ENCODE measurements around the gene NECTIN4. TPM values are rescaled to one million over a fixed set of nuclear protein-coding genes. Genes with fewer than 3 reads are reported as not detected.
"Not testable (repeated sequence)": the region's sequence is repeated elsewhere in the genome, so short reads cannot be mapped to it uniquely, and the experiment has no call there.

NECTIN4 gene
- total and polyA plus RNA-seq, 3 donors from 2014 or later, result 0.63 to 1.3 (median 1.2) TPM

GRCh38 chr1:161070761-161071160 lies 18.6 kb downstream of the NECTIN4 start:
- H3K36me3 ChIP-seq (ENCODE audit: low read depth, missing control alignments), result no peaks in the 10 kb centered on the region
- H3K27me3 ChIP-seq, result no peaks in the 10 kb centered on the region
- 89 to 94% methylated on average over 4 of the region's 4 CpGs for WGBS, 2 donors
- no peaks in the 10 kb centered on the region for H3K4me1 ChIP-seq
- no peak overlapping the region for H3K27ac ChIP-seq
- TF ChIP-seq CTCF (IDR thresholded peaks at IDR 0.05) (no peak), POLR2A (IDR thresholded peaks at IDR 0.05) (no peak)
- intact Hi-C loops (cut with DNase I; ENCODE audit: low total_unique reads), result no loop called here
- no peak overlapping the region for H3K4me3 ChIP-seq
- DNase-seq, result no peak
- no peaks in the 10 kb centered on the region for H3K9me3 ChIP-seq

DNA sequence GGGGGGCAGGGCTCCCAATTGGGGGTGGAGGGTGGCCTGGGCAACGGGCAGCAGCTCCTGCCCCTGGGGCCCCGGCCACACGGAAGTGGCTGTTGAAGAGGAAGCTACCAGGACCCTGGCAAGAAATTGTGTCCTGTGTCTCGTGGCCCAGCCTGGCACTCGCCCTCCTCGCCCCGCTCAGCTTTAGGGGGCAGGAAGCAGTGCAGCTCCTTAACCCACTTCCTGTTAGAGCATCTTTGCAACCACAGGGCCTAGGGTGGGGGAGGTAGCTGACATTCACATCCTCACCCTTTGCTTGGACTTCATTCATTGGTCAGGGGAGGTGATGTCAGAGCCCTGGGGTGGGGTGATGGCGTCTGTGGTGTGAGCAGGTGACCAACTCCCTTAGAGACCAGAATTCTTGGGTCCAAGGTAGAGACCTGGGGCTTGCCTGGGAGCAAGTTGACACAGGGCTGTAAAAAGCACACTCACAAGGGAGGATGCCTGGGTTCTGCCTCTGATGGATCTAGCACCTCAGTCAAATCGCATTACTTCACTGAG lies 19.6 kb downstream of the NECTIN4 start, which contains the start of gene ARHGAP30:
Gene ARHGAP30 (minus strand): TSS at position 161 of the 540 bp plus-strand sequence. CDS start 267 bp downstream, outside the sequence.
- Histone ChIP-seq H3K4me3 (no peak within 1 kb of the TSS), H3K27me3 (no peaks in the 10 kb centered on the region), H3K36me3 (ENCODE audit: low read depth, missing control alignments) (no peaks in the 10 kb centered on the region), H3K4me1 (no peaks in the 10 kb centered on the region), H3K27ac (no peak within 1 kb of the TSS), H3K9me3 (no peaks in the 10 kb centered on the region)
- 75 to 91% methylated on average over 9 of the region's 9 CpGs for WGBS, 2 donors
- TF ChIP-seq CTCF (IDR thresholded peaks at IDR 0.05) (no peak), POLR2A (IDR thresholded peaks at IDR 0.05) (no peak)
- peak; percentile 45 for DNase-seq
- intact Hi-C loops (cut with DNase I; ENCODE audit: low total_unique reads), result no loop called here

DNA sequence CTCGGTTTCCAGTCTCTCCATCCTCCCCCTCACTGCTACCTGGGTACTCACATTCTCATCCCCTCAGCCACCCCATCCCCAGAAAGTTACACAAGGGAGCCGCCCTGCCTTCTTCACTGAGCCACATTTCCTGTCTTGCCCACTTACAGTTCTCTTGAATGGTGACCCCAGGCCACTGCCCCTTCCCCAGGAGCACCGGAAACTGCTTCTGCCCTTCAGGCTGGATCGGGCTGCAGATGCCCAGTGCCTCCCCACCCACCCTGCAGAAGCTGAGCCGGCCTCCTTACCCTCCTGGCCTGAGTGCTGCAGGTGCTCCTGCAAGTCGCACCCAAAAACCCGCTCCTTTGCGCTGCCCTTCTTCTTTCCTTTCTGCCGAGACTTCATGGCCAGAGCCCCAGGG lies 20.1 kb downstream of the NECTIN4 start:
- WGBS, 2 donors, result 76 to 91% methylated on average over 7 to 9 of the region's 9 CpGs
- intact Hi-C loops (cut with DNase I; ENCODE audit: low total_unique reads), result no loop called here
- Histone ChIP-seq H3K36me3 (ENCODE audit: low read depth, missing control alignments) (no peaks in the 10 kb centered on the region), H3K27me3 (no peaks in the 10 kb centered on the region), H3K9me3 (no peaks in the 10 kb centered on the region), H3K27ac (no peak overlapping the region), H3K4me1 (no peaks in the 10 kb centered on the region), H3K4me3 (no peak overlapping the region)
- no peak for TF ChIP-seq POLR2A (IDR thresholded peaks at IDR 0.05)
- no peak for TF ChIP-seq CTCF (IDR thresholded peaks at IDR 0.05)
- DNase-seq, result no peak

- intact Hi-C loops (cut with DNase I; ENCODE audit: low total_unique reads), result no loop called here
- no peaks in the 10 kb centered on the region for H3K27me3 ChIP-seq
- no peak overlapping the region for H3K27ac ChIP-seq
- no peak for TF ChIP-seq POLR2A (IDR thresholded peaks at IDR 0.05)
- no peak overlapping the region for H3K4me3 ChIP-seq
- WGBS, 2 donors, result 70 to 73% methylated on average over 10 of the region's 10 CpGs
- no peaks in the 10 kb centered on the region for H3K4me1 ChIP-seq
- H3K36me3 ChIP-seq (ENCODE audit: low read depth, missing control alignments), result no peaks in the 10 kb centered on the region
- H3K9me3 ChIP-seq, result no peaks in the 10 kb centered on the region
- DNase-seq, result peak; percentile 38
Measured at GRCh38 chr1:161068306-161069234, 20.8 kb downstream of the NECTIN4 start.

- Histone ChIP-seq H3K27me3 (no peaks in the 10 kb centered on the region), H3K4me1 (no peaks in the 10 kb centered on the region), H3K4me3 (no peak overlapping the region), H3K9me3 (no peaks in the 10 kb centered on the region), H3K27ac (no peak overlapping the region), H3K36me3 (ENCODE audit: low read depth, missing control alignments) (no peaks in the 10 kb centered on the region)
- WGBS, 2 donors, result 58 to 78% methylated on average over 3 of the region's 3 CpGs
- intact Hi-C loops (cut with DNase I; ENCODE audit: low total_unique reads), result no loop called here
- TF ChIP-seq POLR2A (IDR thresholded peaks at IDR 0.05) (no peak), CTCF (IDR thresholded peaks at IDR 0.05) (no peak)
- DNase-seq, result no peak
Measured at GRCh38 chr1:161066694-161067093, 22.7 kb downstream of the NECTIN4 start.

DNA sequence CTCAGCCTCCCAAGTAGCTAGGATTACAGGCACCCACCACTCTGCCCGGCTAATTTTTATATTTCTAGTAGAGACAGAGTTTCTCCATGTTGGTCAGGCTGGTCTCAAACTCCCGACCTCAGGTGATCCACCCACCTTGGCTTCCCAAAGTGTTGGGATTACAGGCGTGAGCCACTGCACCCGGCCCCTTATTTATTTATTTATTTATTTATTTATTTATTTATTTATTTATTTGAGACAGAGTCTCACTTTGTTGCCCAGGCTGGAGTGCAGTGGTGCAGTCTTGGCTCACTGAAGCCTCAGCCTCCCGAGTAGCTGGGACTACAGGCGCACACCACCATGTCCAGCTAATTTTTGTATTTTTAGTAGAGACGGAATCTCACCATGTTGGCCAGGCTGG lies 23.7 kb downstream of the NECTIN4 start:
- H3K36me3 ChIP-seq (ENCODE audit: low read depth, missing control alignments); intact Hi-C loops (cut with DNase I; ENCODE audit: low total_unique reads); H3K4me3 ChIP-seq; H3K9me3 ChIP-seq; DNase-seq; H3K27ac ChIP-seq; H3K27me3 ChIP-seq; H3K4me1 ChIP-seq: not testable (repeated sequence)
- 79 to 93% methylated on average over 6 to 7 of the region's 7 CpGs for WGBS, 2 donors

GRCh38 chr1:161063936-161064335 lies 25.4 kb downstream of the NECTIN4 start:
- H3K27ac ChIP-seq; H3K27me3 ChIP-seq; H3K36me3 ChIP-seq (ENCODE audit: low read depth, missing control alignments); intact Hi-C loops (cut with DNase I; ENCODE audit: low total_unique reads); H3K4me1 ChIP-seq; H3K9me3 ChIP-seq; DNase-seq; H3K4me3 ChIP-seq: not testable (repeated sequence)
- WGBS, 2 donors, result 67 to 77% methylated on average over 6 of the region's 6 CpGs
